ENCODE measurements around the gene SND1. TPM values are rescaled to one million over a fixed set of nuclear protein-coding genes. Genes with fewer than 3 reads are reported as not detected.

SND1 gene
- total RNA-seq, 2 experiments from 2014 or later = 169 to 174 TPM

DNA sequence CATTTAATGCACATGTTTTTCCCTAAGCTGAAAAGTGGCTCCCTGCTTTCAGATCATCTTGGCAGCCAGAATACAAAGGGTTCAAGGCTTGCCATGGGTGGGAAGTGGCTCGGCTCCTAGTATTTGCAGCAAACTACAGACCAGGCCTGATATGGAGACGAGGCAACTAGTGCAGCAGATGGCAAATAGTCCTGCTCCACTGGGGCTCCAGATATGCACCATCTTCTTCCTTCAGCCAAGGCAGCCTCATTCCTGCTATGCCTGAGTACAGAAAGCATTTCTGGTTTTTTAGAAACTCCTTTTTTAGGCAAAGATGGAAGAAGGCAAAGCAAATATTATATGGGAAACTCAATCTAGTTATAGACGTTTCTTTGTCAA, 355.3 kb downstream of the SND1 start:
- ChIA-PET POLR2A (no interaction called here), CTCF (no interaction called here)
- Mint-ChIP-seq H3K36me3 (ENCODE audit: low read depth) (peaks cover 4% of the 10 kb centered on the region), H3K9me3 (ENCODE audit: insufficient read depth) (no peaks in the 10 kb centered on the region), H3K27ac (no peak overlapping the region), H3K27me3 (ENCODE audit: low read depth) (no peaks in the 10 kb centered on the region), H3K4me3 (no peak overlapping the region), H3K4me1 (ENCODE audit: low read depth) (peaks cover 16% of the 10 kb centered on the region)
- no peak for ATAC-seq
- no peak for DNase-seq

DNA sequence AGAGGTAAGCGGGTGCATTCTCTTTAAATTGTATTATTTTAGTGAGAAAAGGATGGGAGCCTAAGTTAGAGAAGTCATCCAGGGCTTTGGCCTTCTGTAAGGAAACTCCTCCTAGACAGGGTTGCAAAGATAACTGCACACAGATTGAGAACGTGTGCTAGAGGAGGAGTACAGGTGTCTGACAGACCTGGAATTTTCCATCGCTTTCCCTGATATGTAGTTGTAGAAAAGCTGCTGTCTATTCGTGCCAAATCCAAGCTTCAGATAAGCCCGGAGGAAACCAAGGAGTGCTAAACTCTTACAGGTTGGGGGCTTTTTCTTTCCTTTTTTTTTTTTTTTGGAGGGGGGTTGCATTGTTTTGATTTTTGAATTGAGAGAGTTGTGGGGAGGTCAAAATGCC, 356.1 kb downstream of the SND1 start:
- no peaks in the 10 kb centered on the region for H3K9me3 Mint-ChIP-seq (ENCODE audit: insufficient read depth)
- no peak overlapping the region for H3K4me3 Mint-ChIP-seq
- H3K36me3 Mint-ChIP-seq (ENCODE audit: low read depth) = peaks cover 4% of the 10 kb centered on the region
- CTCF ChIA-PET = interaction anchor here (1.3 kb wide), 1 partner anchor 300 kb away, joined by 5 read pairs; no protein-coding TSS in a partner anchor
- POLR2A ChIA-PET = no interaction called here
- H3K27ac Mint-ChIP-seq = no peak overlapping the region
- peaks cover 15% of the 10 kb centered on the region for H3K4me1 Mint-ChIP-seq (ENCODE audit: low read depth)
- H3K27me3 Mint-ChIP-seq (ENCODE audit: low read depth) = no peaks in the 10 kb centered on the region
- DNase-seq = no peak
- no peak for ATAC-seq

DNA sequence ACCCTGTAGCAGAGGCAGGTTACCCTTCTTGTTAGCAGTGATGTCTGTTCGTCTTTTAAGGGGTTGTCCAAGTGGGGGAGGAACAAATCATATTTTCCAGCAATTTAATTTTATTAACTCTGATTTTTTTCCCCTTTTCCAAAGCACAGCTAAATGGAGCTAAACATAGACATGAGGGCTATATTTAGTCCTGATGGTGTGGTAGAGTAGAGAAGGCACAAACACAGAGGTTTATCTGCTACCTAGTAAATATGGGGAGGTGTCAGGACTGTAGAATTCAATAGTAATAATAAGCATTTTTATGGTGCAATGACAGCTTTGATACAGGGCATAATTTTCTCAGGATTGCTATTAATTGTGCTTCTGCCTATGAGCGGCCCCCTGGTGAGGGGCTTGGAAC, 356.8 kb downstream of the SND1 start:
- ChIA-PET POLR2A (no interaction called here), CTCF (interaction anchor here (0.8 to 1.3 kb wide), 2 partner anchors 299 to 300 kb away, joined by 4 to 5 read pairs; no protein-coding TSS in a partner anchor)
- no peak overlapping the region for H3K4me3 Mint-ChIP-seq
- H3K27ac Mint-ChIP-seq = no peak overlapping the region
- H3K36me3 Mint-ChIP-seq (ENCODE audit: low read depth) = peaks cover 4% of the 10 kb centered on the region
- DNase-seq = no peak
- no peak for ATAC-seq
- no peaks in the 10 kb centered on the region for H3K27me3 Mint-ChIP-seq (ENCODE audit: low read depth)
- H3K4me1 Mint-ChIP-seq (ENCODE audit: low read depth) = peaks cover 9% of the 10 kb centered on the region
- no peaks in the 10 kb centered on the region for H3K9me3 Mint-ChIP-seq (ENCODE audit: insufficient read depth)

- H3K4me3 Mint-ChIP-seq = no peak overlapping the region
- no peaks in the 10 kb centered on the region for H3K9me3 Mint-ChIP-seq (ENCODE audit: insufficient read depth)
- H3K4me1 Mint-ChIP-seq (ENCODE audit: low read depth) = no peaks in the 10 kb centered on the region
- H3K36me3 Mint-ChIP-seq (ENCODE audit: low read depth) = peaks cover 4% of the 10 kb centered on the region
- no peaks in the 10 kb centered on the region for H3K27me3 Mint-ChIP-seq (ENCODE audit: low read depth)
- ChIA-PET CTCF (no interaction called here), POLR2A (interaction anchor here (1.1 kb wide), 1 partner anchor 101 kb away, joined by 4 read pairs; no protein-coding TSS in a partner anchor)
- H3K27ac Mint-ChIP-seq = no peak overlapping the region
- ATAC-seq (no peak), DNase-seq (no peak)
Observed at GRCh38 chr7:128010391-128011127, 358.6 kb downstream of the SND1 start.

DNA sequence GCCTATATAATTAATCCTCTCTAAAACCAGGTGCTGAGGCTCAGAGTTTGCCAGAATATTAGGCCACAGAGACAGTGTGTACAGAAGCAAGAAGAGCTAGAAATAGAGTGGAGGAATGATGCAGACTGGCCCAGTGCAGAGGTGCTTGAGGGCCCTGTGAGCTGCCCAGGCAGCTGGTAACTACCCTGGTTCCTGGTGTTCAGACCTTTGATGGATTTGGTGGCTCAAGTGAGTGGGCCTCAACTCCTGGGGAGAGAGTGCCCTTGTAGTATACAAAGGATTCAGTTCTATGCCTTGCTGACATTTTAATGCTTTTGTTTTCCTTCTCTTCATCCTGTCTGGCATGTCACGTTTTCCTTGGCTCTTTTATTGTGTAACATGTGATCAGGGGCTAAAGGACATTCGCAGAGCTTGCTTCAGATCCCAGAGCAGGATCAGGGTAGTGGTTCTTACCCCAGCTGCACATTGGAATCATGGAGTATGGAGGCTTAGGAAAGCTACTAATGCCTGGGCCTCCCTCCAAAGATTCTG, 359.2 kb downstream of the SND1 start:
- ChIA-PET CTCF (no interaction called here), POLR2A (interaction anchor here (1.1 kb wide), 1 partner anchor 101 kb away, joined by 4 read pairs; no protein-coding TSS in a partner anchor)
- Mint-ChIP-seq H3K27me3 (ENCODE audit: low read depth) (no peaks in the 10 kb centered on the region), H3K4me1 (ENCODE audit: low read depth) (no peaks in the 10 kb centered on the region), H3K4me3 (no peak overlapping the region), H3K36me3 (ENCODE audit: low read depth) (peaks cover 4% of the 10 kb centered on the region), H3K9me3 (ENCODE audit: insufficient read depth) (no peaks in the 10 kb centered on the region), H3K27ac (peak overlapping the region; percentile 34)
- no peak for ATAC-seq
- no peak for DNase-seq

DNA sequence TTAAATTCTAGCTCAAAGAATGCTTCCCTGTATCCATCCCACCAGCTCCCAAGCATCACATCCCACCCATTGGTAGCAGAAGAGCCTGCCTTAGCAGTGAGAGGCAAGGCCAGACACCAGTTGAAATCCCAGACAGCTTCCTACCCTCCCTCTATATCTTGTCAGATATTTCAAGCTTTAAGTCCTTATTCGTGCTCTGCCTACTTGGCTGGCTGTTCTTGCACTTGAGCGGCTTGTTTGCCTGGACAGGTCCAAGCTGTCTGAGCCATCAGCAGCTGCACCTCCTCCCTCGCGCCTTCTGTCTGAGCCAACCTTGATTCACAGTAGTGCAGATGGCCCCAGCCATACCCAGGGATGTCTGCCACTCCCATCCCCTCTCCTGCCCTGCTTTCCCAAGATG, 362.8 kb downstream of the SND1 start:
- Mint-ChIP-seq H3K4me1 (ENCODE audit: low read depth) (no peaks in the 10 kb centered on the region), H3K4me3 (no peak overlapping the region), H3K27ac (no peak overlapping the region), H3K9me3 (ENCODE audit: insufficient read depth) (no peaks in the 10 kb centered on the region), H3K27me3 (ENCODE audit: low read depth) (no peaks in the 10 kb centered on the region), H3K36me3 (ENCODE audit: low read depth) (peaks cover 4% of the 10 kb centered on the region)
- ATAC-seq (no peak), DNase-seq (no peak)
- POLR2A ChIA-PET = no interaction called here
- CTCF ChIA-PET = no interaction called here

DNA sequence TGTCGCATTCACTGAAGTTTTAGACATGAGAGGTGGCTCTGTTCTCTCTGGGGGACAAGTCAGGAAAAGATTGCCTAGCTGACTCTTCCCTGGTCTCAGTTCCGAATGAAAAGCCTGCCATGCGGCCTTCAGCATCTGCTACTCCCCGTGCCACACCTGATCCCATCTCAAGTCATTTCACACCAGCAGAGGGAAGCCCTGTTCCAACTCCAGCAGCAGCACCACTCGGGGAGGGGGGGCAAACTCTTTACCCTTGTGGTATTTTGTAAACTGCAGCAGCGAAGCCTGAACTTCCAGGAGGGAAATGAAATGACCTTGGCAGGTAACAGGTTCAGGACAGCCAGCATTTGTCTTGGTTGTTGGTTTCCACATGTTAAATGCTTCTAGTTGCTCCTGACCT, 365.5 kb downstream of the SND1 start:
- CTCF ChIA-PET = interaction anchor here (1.0 kb wide), 1 partner anchor 193 kb away, joined by 3 read pairs; no protein-coding TSS in a partner anchor
- H3K9me3 Mint-ChIP-seq (ENCODE audit: insufficient read depth) = no peaks in the 10 kb centered on the region
- no peak overlapping the region for H3K4me3 Mint-ChIP-seq
- no peaks in the 10 kb centered on the region for H3K27me3 Mint-ChIP-seq (ENCODE audit: low read depth)
- peaks cover 9% of the 10 kb centered on the region for H3K36me3 Mint-ChIP-seq (ENCODE audit: low read depth)
- POLR2A ChIA-PET = no interaction called here
- DNase-seq (no peak), ATAC-seq (no peak)
- H3K27ac Mint-ChIP-seq = no peak overlapping the region
- no peaks in the 10 kb centered on the region for H3K4me1 Mint-ChIP-seq (ENCODE audit: low read depth)

- Mint-ChIP-seq H3K27me3 (ENCODE audit: low read depth) (no peaks in the 10 kb centered on the region), H3K4me3 (no peak overlapping the region), H3K36me3 (ENCODE audit: low read depth) (peaks cover 9% of the 10 kb centered on the region), H3K27ac (no peak overlapping the region), H3K9me3 (ENCODE audit: insufficient read depth) (no peaks in the 10 kb centered on the region), H3K4me1 (ENCODE audit: low read depth) (no peaks in the 10 kb centered on the region)
- no peak for ATAC-seq
- POLR2A ChIA-PET = no interaction called here
- DNase-seq = no peak
- CTCF ChIA-PET = interaction anchor here (0.9 to 1.4 kb wide), 2 partner anchors 191 to 192 kb away, joined by 4 read pairs; no protein-coding TSS in a partner anchor
Observed at GRCh38 chr7:128017862-128018845, 366.2 kb downstream of the SND1 start.

- Mint-ChIP-seq H3K27ac (no peak overlapping the region), H3K4me1 (ENCODE audit: low read depth) (no peaks in the 10 kb centered on the region), H3K9me3 (ENCODE audit: insufficient read depth) (no peaks in the 10 kb centered on the region), H3K36me3 (ENCODE audit: low read depth) (peaks cover 9% of the 10 kb centered on the region), H3K4me3 (no peak overlapping the region), H3K27me3 (ENCODE audit: low read depth) (no peaks in the 10 kb centered on the region)
- DNase-seq (no peak), ATAC-seq (no peak)
- CTCF ChIA-PET = interaction anchor here (0.8 to 1.6 kb wide), 4 partner anchors 11 to 190 kb away, joined by 3 to 6 read pairs (median 4); no protein-coding TSS in a partner anchor
- POLR2A ChIA-PET = no interaction called here
Observed at GRCh38 chr7:128019288-128019687, 367.3 kb downstream of the SND1 start.

DNA sequence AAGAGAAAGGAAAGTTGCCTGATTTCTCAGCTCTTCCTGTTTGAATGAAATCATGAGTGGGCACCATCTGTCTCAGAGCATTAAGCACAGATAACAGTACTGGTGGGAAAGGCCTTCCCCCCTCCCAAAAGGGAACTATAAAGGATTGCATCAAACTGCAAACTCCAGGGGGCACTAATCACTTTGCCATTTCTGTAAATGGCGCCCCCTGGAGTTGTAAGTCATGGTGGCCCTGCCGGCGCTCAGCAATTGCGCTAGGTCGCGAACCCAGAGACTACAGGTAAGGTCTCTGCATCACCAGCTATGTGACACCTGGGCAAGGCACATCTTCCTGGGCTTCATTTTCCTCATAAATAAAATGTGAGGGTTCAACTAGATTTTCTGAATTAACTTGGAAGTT, 368.2 kb downstream of the SND1 start:
- peak; percentile 45 for DNase-seq
- Mint-ChIP-seq H3K9me3 (ENCODE audit: insufficient read depth) (no peaks in the 10 kb centered on the region), H3K36me3 (ENCODE audit: low read depth) (peaks cover 9% of the 10 kb centered on the region), H3K27me3 (ENCODE audit: low read depth) (no peaks in the 10 kb centered on the region), H3K4me1 (ENCODE audit: low read depth) (no peaks in the 10 kb centered on the region), H3K4me3 (no peak overlapping the region), H3K27ac (no peak overlapping the region)
- CTCF ChIA-PET = interaction anchor here (0.8 to 1.6 kb wide), 2 partner anchors 10 to 165 kb away, joined by 3 to 6 read pairs; no protein-coding TSS in a partner anchor
- POLR2A ChIA-PET = no interaction called here
- peak; percentile 33 for ATAC-seq

DNA sequence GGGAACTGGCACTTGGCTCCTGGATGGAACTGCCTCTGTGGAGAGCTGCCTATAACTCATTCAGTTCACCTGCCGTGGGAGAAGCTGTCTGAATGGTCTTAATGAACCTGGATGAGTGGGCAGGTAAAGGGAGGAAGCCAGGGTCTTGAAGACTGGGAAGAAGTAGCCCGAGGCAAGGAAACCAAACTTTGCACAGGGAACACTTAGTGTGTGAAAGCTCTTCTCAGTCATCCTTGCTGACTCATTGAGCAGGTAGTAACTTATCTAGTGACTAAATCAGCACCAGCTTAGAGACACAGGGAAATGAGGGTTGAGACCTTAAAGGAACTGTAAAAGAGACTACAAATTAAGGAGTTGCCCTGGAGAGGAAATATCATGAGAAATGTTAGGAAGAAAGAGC, 369.4 kb downstream of the SND1 start:
- Mint-ChIP-seq H3K36me3 (ENCODE audit: low read depth) (peaks cover 9% of the 10 kb centered on the region), H3K27me3 (ENCODE audit: low read depth) (no peaks in the 10 kb centered on the region), H3K4me1 (ENCODE audit: low read depth) (no peaks in the 10 kb centered on the region), H3K27ac (no peak overlapping the region), H3K4me3 (no peak overlapping the region), H3K9me3 (ENCODE audit: insufficient read depth) (no peaks in the 10 kb centered on the region)
- DNase-seq (no peak), ATAC-seq (no peak)
- CTCF ChIA-PET = interaction anchor here (0.6 kb wide), 1 partner anchor 302 kb away, joined by 3 read pairs; no protein-coding TSS in a partner anchor
- POLR2A ChIA-PET = no interaction called here

Measured in activated CD8-positive, alpha-beta T cell treated with anti-CD3 and anti-CD28 coated beads, Interleukin-2, amount 10 ng/mL, durations not matched to agents 7 days and 5 days (primary cell).